Upper lobe of left lung (tissue), 6 donors: ENCODE results near the gene ABCC4. TPM values are rescaled to one million over a fixed set of nuclear protein-coding genes. Genes with fewer than 3 reads are reported as not detected.
A peak's percentile ranks its signal among the peaks of the same experiment; 100 is the strongest.

Source experiments
- ATAC-seq, 2 donors: fragments of 200-7000 bp; cut with Tn5 transposase; one replicate each; pipeline ENCODE4 v1.9.1; 2022; ENCODE audit warnings: mild to moderate bottlenecking in 2 of 2, moderate library complexity in 2 of 2; ENCODE audit not compliant: low FRiP score in 2 of 2
- DNase-seq, 2 donors: peaks; one replicate each; pipeline ENCODE4 v3.0.0-alpha.2; 2019 to 2020
- H3K27ac ChIP-seq, 4 donors: fragments of 200-600 bp; sonication (generic); one replicate each; pipeline ENCODE4 v1.5.1; 2016 to 2019
- H3K27me3 ChIP-seq, 4 donors: fragments of 200-600 bp; sonication (generic); one replicate each; pipeline ENCODE4 v1.5.1; 2017 to 2019
- H3K36me3 ChIP-seq, 4 donors: fragments of 200-600 bp; sonication (generic); one replicate each; pipeline ENCODE4 v1.5.1; 2016 to 2019
- H3K4me1 ChIP-seq, 4 donors: fragments of 200-600 bp; sonication (generic); one replicate each; pipeline ENCODE4 v1.5.1; 2018 to 2019
- H3K4me3 ChIP-seq, 4 donors: fragments of 200-600 bp; sonication (generic); one replicate each; pipeline ENCODE4 v1.5.1; 2017 to 2019; ENCODE audit warnings: mild to moderate bottlenecking in 2 of 4, moderate library complexity in 1 of 4
- H3K9me3 ChIP-seq, 4 donors: fragments of 200-600 bp; sonication (generic); one replicate each; pipeline ENCODE4 v1.5.1; 2018 to 2019
- EP300 ChIP-seq, 4 donors: sonication (generic); formaldehyde crosslinking; IDR thresholded peaks; one replicate each; pipeline ENCODE4 v1.5.1; 2017; ENCODE audit warnings: antibody characterized with exemption in 4 of 4, control low read depth in 2 of 4
- POLR2A ChIP-seq, 4 donors: fragments of 450-650 bp; IDR thresholded peaks; one replicate each; pipeline ENCODE4 v1.5.1; 2016 to 2017; ENCODE audit warnings: antibody characterized with exemption in 4 of 4, mild to moderate bottlenecking in 2 of 4
- POLR2AphosphoS5 ChIP-seq, 2 donors: sonication (generic); formaldehyde crosslinking; IDR thresholded peaks; one replicate each; pipeline ENCODE4 v1.5.1; 2017; ENCODE audit warnings: antibody characterized with exemption in 2 of 2
- WGBS, 2 donors: methylation state at CpG; one replicate each; pipeline ENCODE4 v1.1.5; 2017 to 2018; 5-methylcytosine and 5-hydroxymethylcytosine counted together
- total RNA-seq, 6 donors: library from RNA; depleted of rRNA in 4 of 6; stranded (reverse); fragments of >200 nt in 4 of 6; gene quantifications; one replicate each; pipeline versions ENCODE4 v1.1.0 to v1.2.1, GENCODE V29; 2016 to 2021
- TF ChIP-seq, protein P1 (sequence below), 6 experiments: fragments of 450-650 bp in 4 of 6; fragments of 200-600 bp in 2 of 6; sonication (generic) in 2 of 6; IDR thresholded peaks; one replicate each; pipeline ENCODE4 v1.5.1; 2016 to 2019; ENCODE audit warnings: antibody characterized with exemption in 6 of 6
- donor health status: DM: no; HTN: no; CAD: no; lungs with moderate emphysema.
- donor health status: DM: no; HTN: yes; CAD: no; lungs with severe emphysema.

ABCC4 gene
- total RNA-seq, 6 donors from 2014 or later = 17.0 to 78.6 (median 31.9) TPM

DNA sequence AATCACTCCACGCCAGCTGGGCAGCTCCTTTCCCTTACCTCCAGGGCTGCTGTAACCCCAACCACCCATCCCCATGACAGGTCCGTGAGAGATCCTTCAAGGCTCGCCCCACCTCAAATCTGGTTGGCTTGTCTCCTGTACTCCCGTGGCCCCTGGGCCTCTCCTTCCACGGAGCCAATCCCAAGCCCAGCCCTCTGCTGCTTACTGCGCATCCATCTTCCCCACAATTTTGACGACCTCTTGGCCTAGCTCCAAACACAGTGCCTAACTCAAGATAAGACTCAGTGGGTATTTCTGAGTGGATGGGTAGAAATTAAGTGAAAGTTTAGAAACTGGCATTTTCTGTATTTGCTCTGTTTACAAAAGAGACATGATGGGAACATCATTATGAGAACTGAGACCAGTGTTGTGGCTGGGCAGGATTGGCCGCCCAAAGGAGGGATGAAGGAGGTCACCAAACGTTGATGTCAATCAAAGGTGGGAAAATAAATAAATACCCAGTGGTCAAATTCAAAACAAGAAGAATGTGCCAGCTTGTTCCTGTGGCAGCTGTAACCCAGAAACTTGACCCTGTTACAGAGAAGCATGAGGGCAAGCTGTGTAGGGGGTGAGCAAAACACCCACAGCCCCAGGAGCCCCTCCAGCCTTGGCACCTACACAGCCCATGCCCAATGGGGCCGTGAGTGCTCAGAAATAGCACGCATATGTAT is 162.2 kb downstream of the ABCC4 start:
- WGBS, 2 donors = 89% methylated on average over 11 of the region's 11 CpGs
- Histone ChIP-seq H3K4me1 (no peaks in the 10 kb centered on the region), H3K27ac (no peak overlapping the region), H3K36me3 (no peaks in the 10 kb centered on the region), H3K9me3 (no peaks in the 10 kb centered on the region), H3K27me3 (no peaks in the 10 kb centered on the region), H3K4me3 (no peak overlapping the region)
- TF ChIP-seq POLR2A (IDR thresholded peaks at IDR 0.05) (no peak), POLR2AphosphoS5 (IDR thresholded peaks at IDR 0.05) (no peak), EP300 (IDR thresholded peaks at IDR 0.05) (no peak)
- TF ChIP-seq, protein P1, sequence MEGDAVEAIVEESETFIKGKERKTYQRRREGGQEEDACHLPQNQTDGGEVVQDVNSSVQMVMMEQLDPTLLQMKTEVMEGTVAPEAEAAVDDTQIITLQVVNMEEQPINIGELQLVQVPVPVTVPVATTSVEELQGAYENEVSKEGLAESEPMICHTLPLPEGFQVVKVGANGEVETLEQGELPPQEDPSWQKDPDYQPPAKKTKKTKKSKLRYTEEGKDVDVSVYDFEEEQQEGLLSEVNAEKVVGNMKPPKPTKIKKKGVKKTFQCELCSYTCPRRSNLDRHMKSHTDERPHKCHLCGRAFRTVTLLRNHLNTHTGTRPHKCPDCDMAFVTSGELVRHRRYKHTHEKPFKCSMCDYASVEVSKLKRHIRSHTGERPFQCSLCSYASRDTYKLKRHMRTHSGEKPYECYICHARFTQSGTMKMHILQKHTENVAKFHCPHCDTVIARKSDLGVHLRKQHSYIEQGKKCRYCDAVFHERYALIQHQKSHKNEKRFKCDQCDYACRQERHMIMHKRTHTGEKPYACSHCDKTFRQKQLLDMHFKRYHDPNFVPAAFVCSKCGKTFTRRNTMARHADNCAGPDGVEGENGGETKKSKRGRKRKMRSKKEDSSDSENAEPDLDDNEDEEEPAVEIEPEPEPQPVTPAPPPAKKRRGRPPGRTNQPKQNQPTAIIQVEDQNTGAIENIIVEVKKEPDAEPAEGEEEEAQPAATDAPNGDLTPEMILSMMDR (IDR thresholded peaks at IDR 0.05) = no peak
- ATAC-seq = no peak
- peak in 1 of 2 donors; percentile 14 for DNase-seq

DNA sequence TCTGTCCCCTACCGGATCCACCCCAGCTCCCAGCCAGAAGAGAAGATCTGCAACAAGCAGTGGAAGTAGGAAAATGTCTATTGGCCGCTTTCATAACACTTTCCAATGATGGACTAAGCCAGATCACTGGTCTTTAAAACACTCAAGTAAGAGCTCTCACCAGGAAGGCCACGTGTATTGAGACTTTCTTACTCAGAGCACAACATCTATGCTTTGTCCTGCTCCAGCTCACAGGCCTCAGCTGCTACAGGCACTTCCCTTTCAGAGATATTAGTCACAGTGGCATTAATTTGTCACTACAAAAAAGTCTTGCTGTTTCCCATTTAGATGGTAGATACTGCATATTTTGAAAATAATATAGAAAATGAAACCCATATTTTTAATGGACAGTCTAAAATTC is 164.2 kb downstream of the ABCC4 start:
- DNase-seq = no peak
- 70 to 81% methylated on average over 3 of the region's 3 CpGs for WGBS, 2 donors
- Histone ChIP-seq H3K9me3 (no peaks in the 10 kb centered on the region), H3K27me3 (no peaks in the 10 kb centered on the region), H3K27ac (no peak overlapping the region), H3K4me3 (no peak overlapping the region), H3K36me3 (no peaks in the 10 kb centered on the region), H3K4me1 (no peaks in the 10 kb centered on the region)
- no peak for ATAC-seq
- TF ChIP-seq, protein P1 (IDR thresholded peaks at IDR 0.05) = no peak
- TF ChIP-seq POLR2AphosphoS5 (IDR thresholded peaks at IDR 0.05) = no peak
- TF ChIP-seq EP300 (IDR thresholded peaks at IDR 0.05) = no peak
- no peak for TF ChIP-seq POLR2A (IDR thresholded peaks at IDR 0.05)

DNA sequence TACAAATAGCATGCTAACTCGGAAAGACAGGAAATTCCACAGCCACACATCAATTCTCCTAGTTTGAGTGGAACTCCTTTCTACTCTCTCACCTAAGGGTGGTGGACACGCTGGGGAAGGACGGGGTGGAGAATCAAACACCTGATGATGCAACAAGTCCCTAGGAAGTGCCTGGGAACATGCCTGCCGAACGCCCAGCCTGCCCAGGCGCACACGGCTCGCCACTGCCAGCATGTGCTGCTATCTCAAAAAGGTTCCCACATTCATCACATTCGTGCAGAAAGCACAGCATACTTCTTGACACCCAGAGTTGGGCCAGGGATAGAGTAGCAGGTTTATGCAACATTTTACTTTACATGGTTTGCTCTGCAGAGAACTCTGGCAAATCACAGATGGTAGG is 164.6 kb downstream of the ABCC4 start:
- Histone ChIP-seq H3K4me1 (no peaks in the 10 kb centered on the region), H3K27me3 (no peaks in the 10 kb centered on the region), H3K4me3 (no peak overlapping the region), H3K36me3 (no peaks in the 10 kb centered on the region), H3K27ac (no peak overlapping the region), H3K9me3 (no peaks in the 10 kb centered on the region)
- DNase-seq (peak in 1 of 2 donors; percentile 46), ATAC-seq (no peak)
- TF ChIP-seq POLR2A (IDR thresholded peaks at IDR 0.05) = no peak
- TF ChIP-seq, protein P1 (IDR thresholded peaks at IDR 0.05) = no peak
- TF ChIP-seq EP300 (IDR thresholded peaks at IDR 0.05) = no peak
- TF ChIP-seq POLR2AphosphoS5 (IDR thresholded peaks at IDR 0.05) = no peak
- 90 to 92% methylated on average over 5 to 9 of the region's 9 CpGs for WGBS, 2 donors

DNA sequence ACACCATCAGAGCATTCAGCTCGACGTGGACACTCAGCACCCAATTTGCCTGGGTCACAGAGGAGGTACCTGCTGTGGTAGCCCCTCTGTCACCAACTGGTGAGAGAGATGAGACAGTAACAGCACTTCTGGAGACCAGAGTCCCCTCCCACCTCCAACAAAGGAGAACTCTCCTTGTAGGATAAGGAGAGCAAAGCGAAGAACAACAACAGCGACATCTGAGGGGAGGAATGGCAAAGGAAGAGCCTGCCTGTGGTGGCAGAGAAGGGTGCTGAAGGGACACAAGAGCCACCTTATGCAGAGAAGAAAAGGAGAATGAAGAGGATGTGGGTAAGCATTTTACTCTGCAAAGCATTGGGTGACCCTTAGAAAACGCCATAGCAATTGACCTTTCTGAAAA is 167.8 kb downstream of the ABCC4 start:
- WGBS, 2 donors = 92 to 95% methylated on average over 5 of the region's 5 CpGs
- TF ChIP-seq EP300 (IDR thresholded peaks at IDR 0.05) (no peak), POLR2AphosphoS5 (IDR thresholded peaks at IDR 0.05) (no peak), POLR2A (IDR thresholded peaks at IDR 0.05) (no peak)
- Histone ChIP-seq H3K27ac (no peak overlapping the region), H3K27me3 (no peaks in the 10 kb centered on the region), H3K36me3 (no peaks in the 10 kb centered on the region), H3K9me3 (no peaks in the 10 kb centered on the region), H3K4me3 (no peak overlapping the region), H3K4me1 (peaks cover 0 to 5% (median 2%) of the 10 kb centered on the region in 4 donors)
- no peak for ATAC-seq
- no peak for DNase-seq

DNA sequence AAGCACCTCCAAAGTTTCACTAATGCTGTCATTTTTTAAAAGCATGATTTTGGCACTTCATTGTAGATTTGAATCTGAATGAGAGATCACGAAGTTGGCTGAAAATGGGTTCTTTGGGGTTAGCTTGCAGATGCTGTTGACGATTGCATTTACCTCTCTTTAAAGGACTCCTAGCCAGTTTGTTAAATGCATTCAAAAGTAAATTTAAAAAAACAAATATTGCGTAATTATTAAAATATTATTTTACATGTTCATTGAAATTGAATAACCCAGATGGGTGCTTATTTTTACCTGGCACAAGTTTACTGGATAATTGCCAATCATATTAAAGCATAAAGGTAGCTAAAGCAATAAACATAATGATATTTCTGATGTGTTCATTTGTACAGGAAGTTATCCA is 172.2 kb downstream of the ABCC4 start:
- ATAC-seq = no peak
- Histone ChIP-seq H3K4me3 (no peak overlapping the region), H3K27me3 (no peaks in the 10 kb centered on the region), H3K9me3 (no peaks in the 10 kb centered on the region), H3K4me1 (peaks cover 0 to 8% (median 2%) of the 10 kb centered on the region in 4 donors), H3K27ac (no peak overlapping the region), H3K36me3 (no peaks in the 10 kb centered on the region)
- no peak for DNase-seq
- WGBS, 2 donors = 89 to 93% methylated on average over 3 of the region's 3 CpGs
- TF ChIP-seq POLR2A (IDR thresholded peaks at IDR 0.05) (no peak), EP300 (IDR thresholded peaks at IDR 0.05) (no peak), POLR2AphosphoS5 (IDR thresholded peaks at IDR 0.05) (no peak)
- TF ChIP-seq, protein P1 (IDR thresholded peaks at IDR 0.05) = no peak
